HG02623 (cell line): ENCODE results near the gene GANC.
"Not testable (repeated sequence)": the region's sequence is repeated elsewhere in the genome, so short reads cannot be mapped to it uniquely, and the experiment has no call there.

Experiments used
- ATAC-seq: cut with Tn5 transposase; IDR thresholded peaks from one replicate; pipeline ENCODE4 v1.9.1; 2021; ENCODE audit warnings: moderate library complexity; ENCODE audit not compliant: unreplicated experiment

Gene GANC

DNA sequence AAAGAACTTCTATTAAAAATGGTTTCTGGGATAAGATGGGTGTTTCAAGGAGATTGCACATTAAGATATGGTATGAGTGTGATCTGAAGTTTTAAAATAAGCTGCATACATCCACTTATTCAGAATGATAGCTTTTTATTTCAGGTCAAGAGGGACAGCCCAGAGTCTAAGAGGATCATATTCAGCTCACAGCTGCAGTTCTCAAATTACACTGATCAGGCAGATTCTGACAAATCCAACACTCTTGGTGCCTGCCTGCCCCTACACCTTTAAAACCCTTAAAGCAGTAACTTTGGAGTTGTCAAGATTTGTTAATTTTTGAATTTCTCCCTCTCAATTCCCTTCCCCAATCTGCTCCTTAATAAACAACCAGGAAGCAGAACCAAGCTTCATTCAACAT is 9.3 kb downstream of the GANC start:
- no peak for ATAC-seq

- ATAC-seq = no peak
Observed at GRCh38 chr15:42282926-42283325, 9.9 kb downstream of the GANC start.

DNA sequence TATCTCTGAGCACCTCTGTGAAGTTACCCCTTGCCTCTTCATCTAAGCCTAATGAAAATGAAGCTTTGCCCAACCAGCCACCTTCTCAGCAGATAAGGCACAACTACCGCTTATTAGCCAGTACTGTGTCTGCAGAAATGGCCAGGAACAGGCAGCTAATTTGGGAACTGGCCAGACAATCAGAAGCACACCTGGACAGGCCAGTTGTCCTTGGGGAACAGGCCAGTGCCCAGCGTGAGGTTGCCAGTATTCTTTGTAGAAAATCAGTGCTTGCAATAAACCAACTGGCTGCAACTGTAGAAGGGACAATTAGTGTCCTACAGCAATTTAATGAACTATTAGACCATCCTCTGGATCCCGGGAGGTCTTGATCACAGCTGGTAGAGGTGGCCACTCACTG is 10.7 kb downstream of the GANC start:
- no peak for ATAC-seq

DNA sequence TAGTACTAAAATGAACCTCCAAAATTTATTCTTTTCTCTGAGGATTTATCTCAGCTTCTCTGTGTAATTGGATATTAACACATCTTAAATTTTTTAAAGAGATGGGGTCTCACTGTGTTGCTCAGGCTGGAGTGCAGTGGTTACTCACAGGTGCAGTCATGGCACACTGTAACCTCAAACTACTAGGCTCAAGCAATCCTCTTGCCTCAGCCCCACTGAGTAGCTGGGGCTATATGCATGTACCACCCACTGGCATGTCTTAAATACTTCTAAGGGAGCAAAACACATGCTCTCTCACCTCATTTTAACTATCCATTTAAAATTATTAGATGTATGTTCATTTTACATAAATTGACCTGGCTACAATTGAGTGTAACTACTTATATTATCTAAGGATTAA is 11.6 kb downstream of the GANC start:
- no peak for ATAC-seq

- ATAC-seq = no peak
Observed at GRCh38 chr15:42285034-42285433, 12.0 kb downstream of the GANC start.

- ATAC-seq = no peak
Observed at GRCh38 chr15:42286445-42287029, 13.5 kb downstream of the GANC start.

- no peak for ATAC-seq
Observed at GRCh38 chr15:42287931-42288330, 14.9 kb downstream of the GANC start.

- ATAC-seq = no peak
Observed at GRCh38 chr15:42289166-42289565, 16.2 kb downstream of the GANC start.

- not testable (repeated sequence) for ATAC-seq
Observed at GRCh38 chr15:42301004-42301403, 28.0 kb downstream of the GANC start.

- ATAC-seq = no peak
Observed at GRCh38 chr15:42306681-42307080, 33.7 kb downstream of the GANC start.

- ATAC-seq = no peak
Observed at GRCh38 chr15:42313463-42313862, 40.5 kb downstream of the GANC start.

GRCh38 chr15:42314818-42315217 is 41.8 kb downstream of the GANC start:
- ATAC-seq = no peak

- no peak for ATAC-seq
Observed at GRCh38 chr15:42315521-42315920, 42.5 kb downstream of the GANC start.

DNA sequence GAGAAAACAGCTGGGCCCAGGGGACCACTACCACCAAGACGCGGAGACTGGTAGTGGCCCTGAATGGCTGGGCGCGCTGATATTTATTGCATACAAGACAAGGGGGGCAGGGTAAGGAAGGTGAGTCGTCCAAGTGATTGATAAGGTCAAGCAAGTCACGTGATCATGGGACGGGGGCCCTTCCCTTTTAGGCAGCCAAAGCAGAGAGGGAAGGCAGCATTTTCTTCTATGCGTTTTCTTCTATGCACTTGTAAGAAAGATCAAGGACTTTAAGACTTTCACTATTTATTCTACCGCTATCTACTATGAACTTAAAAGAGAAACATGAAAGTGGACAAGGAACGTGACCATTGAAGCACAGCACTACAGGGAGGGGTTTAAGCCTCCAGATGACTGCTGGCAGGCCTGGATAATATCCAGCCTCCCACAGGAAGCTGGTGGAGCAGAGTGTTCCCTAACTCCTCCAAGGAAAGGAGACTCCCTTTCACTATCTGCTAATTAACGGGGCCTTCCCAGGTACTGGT is 43.3 kb downstream of the GANC start:
- not testable (repeated sequence) for ATAC-seq

GRCh38 chr15:42319206-42319605 is 46.2 kb downstream of the GANC start:
- no peak for ATAC-seq

DNA sequence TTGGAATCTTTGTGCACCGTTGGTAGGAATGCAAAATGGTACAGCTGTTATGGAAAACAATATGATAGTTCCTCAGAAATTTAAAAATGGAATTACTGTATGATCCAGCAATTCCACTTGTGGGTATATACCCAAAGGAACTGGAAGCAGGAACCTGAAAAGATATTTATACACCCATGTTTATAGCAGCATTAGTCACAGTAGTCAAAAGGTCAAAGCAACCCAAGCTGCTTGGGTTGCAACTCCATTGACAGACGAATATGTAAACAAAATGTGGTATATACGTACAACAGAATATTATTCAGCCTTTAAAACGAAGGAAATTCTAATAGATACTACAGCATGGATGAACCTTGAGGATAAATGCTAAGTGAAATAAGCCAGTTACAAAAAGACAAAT is 51.3 kb downstream of the GANC start:
- ATAC-seq = no peak

DNA sequence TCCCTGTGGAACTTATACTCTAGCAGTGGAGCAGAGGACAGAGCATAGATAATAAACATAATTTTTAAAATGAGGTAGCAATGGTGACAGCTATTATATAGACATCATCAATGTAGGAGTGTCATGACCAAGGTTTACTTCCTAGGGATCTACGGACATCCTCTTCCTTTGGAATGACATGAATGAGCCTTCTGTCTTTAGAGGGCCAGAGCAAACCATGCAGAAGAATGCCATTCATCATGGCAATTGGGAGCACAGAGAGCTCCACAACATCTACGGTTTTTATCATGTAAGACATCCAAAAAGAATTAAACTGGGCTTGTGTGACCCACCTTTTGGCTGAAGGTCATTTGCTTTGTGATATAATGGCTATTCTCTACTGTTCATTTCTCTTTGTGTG is 56.2 kb downstream of the GANC start:
- no peak for ATAC-seq

DNA sequence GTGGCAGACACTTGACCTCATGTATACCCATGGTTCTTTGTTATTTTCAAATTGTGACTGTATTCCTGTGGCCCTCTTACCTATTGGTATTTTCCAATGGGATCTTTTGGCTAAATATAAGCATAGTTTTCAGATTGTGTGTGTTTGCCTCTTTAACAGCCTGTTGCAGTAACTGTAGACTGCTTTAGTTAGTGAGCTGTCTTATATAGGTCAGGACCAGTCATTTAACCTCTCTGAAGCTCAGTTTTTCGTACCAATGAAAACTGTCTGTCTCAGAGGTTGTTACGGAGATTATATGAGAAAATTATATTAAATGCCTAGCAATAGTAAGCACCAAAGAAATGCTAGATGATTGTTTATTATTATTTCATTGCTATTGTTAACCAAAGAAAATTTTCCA is 57.0 kb downstream of the GANC start:
- no peak for ATAC-seq

DNA sequence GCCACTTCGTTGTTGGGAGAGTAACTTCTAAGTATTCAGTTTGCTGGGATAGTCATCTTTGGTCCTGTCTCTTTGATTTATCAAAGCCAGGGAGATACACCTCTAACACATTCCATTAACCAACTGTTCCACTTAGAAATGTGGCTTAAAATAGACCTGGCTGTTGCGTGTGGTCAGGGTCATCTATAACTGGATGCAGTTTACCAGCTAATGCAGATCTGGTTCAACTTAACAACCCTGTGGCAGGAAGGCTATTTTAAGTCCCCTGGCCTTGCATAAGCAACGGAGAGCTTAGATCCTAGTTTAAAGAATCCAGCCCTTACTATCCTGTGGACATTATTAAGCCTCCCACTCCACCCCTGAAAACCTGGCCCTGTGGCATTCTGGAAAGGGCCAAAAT is 58.2 kb downstream of the GANC start:
- no peak for ATAC-seq

DNA sequence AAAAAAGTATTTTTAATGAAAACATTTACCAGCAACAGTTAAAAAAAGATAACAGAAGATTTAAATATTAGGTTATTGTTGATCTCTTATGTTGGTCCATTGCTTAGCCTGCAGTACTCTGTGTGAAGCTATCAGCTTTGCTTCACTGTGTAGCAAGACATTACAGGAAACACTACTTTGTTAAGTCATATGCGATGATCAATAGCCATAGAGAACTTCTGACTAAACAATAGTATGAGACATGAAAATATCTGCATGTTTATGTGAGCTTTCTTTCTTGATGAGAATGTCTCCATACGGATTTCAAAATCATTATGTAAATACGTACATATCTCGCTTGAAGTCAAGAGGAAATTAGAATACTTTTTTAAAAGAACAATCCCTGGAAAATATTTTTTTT is 59.3 kb downstream of the GANC start:
- no peak for ATAC-seq

DNA sequence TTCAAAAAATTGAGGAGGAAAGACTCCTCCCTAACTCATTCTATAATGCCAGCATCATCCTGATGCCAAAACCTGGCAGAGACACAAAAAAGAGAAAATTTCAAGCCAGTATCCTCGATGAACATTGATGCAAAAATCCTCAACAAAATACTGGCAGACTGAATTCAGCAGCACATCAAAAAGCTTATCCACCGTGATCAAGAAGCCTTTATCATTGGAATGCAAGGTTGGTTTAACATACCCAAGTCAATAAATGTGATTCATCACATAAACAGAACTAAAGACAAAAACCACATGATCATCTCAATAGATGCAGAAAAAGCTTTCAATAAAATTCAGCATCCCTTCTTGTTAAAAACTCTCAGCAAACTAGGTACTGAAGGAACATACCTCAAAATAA is 62.1 kb downstream of the GANC start:
- no peak for ATAC-seq

GRCh38 chr15:42336650-42337049 is 63.6 kb downstream of the GANC start:
- not testable (repeated sequence) for ATAC-seq

GRCh38 chr15:42337104-42337503 is 64.1 kb downstream of the GANC start:
- ATAC-seq = not testable (repeated sequence)
